Esophagus muscularis mucosa (tissue), 4 donors: ENCODE data around the gene CTDSP2. TPM values are rescaled to one million over a fixed set of nuclear protein-coding genes. Genes with fewer than 3 reads are reported as not detected.

Experiments used
- DNase-seq: peaks from one replicate; pipeline ENCODE4 v3.0.0-alpha.2; 2017; ENCODE audit errors: extremely low spot score
- H3K27ac ChIP-seq, 4 donors: fragments of 200-600 bp; sonication (generic); replicated peaks in 1 of 4; 1 replicate in 3 of 4; 2 replicates in 1 of 4; pipeline ENCODE4 v1.5.1; 2016 to 2019; ENCODE audit warnings: mild to moderate bottlenecking in 1 of 4
- H3K27me3 ChIP-seq, 4 donors: fragments of 200-600 bp; sonication (generic); one replicate each; pipeline versions ENCODE4 v1.5.1 to v1.6.0; 2016 to 2019
- H3K36me3 ChIP-seq, 4 donors: fragments of 200-600 bp; sonication (generic); one replicate each; pipeline ENCODE4 v1.5.1; 2016 to 2019
- H3K4me1 ChIP-seq, 4 donors: fragments of 200-600 bp; sonication (generic); one replicate each; pipeline ENCODE4 v1.5.1; 2016 to 2019
- H3K4me3 ChIP-seq, 4 donors: fragments of 200-600 bp; sonication (generic); 1 replicate in 2 of 4; 2 replicates in 2 of 4; pipeline ENCODE4 v1.5.1; 2016 to 2019; ENCODE audit warnings: mild to moderate bottlenecking in 4 of 4, moderate library complexity in 1 of 4
- H3K9me3 ChIP-seq, 4 donors: fragments of 200-600 bp; sonication (generic); 1 replicate in 3 of 4; 2 replicates in 1 of 4; pipeline ENCODE4 v1.5.1; 2016 to 2019
- CTCF ChIP-seq, 3 experiments: fragments of 200-600 bp in 2 of 3; fragments of 450-650 bp in 1 of 3; sonication (generic) in 2 of 3; IDR thresholded peaks; one replicate each; pipeline ENCODE4 v1.5.1; 2017 to 2019; ENCODE audit warnings: antibody characterized with exemption in 3 of 3, mild to moderate bottlenecking in 2 of 3, moderate library complexity in 1 of 3
- EP300 ChIP-seq: sonication (generic); formaldehyde crosslinking; IDR thresholded peaks from one replicate; pipeline ENCODE4 v1.6.1; 2017; ENCODE audit warnings: antibody characterized with exemption
- POLR2A ChIP-seq: fragments of 450-650 bp; IDR thresholded peaks from one replicate; pipeline ENCODE4 v1.6.1; 2017; ENCODE audit warnings: antibody characterized with exemption, moderate library complexity, mild to moderate bottlenecking, low read depth
- POLR2AphosphoS5 ChIP-seq, 2 donors: sonication (generic); formaldehyde crosslinking; IDR thresholded peaks; one replicate each; pipeline ENCODE4 v1.6.1; 2017; ENCODE audit warnings: antibody characterized with exemption in 2 of 2
- WGBS: methylation state at CpG from one replicate; pipeline ENCODE4 v1.1.5; 2018; 5-methylcytosine and 5-hydroxymethylcytosine counted together
- intact Hi-C: fragments of 100-400 bp; cut with DNase I; formaldehyde crosslinking; loops from one replicate; pipeline ENCODE4 v1.15.1; 2023
- total RNA-seq, 4 donors: library from RNA; depleted of rRNA; stranded (reverse); fragments of >200 nt; gene quantifications; one replicate each; pipeline versions ENCODE4 v1.1.0 to v1.2.1, GENCODE V29; 2016

Gene CTDSP2
- total RNA-seq, 4 donors from 2014 or later = 127 to 249 (median 196) TPM

DNA sequence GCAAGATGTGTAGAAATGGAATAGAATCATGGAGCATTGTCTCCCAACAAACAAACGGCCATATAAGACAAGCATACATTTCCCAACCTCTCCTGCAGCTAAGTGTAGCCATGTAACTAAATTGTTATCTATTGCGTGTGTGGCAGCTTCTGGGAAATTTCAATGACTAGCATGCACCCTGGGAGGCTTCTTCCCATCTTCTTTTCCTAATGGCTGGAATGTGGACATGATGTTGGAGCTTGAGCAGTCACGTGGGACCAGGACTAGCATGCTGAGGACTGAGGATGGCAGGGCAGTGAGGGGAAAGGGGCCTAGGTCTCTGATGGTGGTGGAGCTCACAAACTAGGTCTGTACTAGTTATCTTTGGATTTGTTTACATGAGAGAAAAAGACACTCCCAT is 21.7 kb upstream of the CTDSP2 start:
- intact Hi-C loops = no loop called here
- no peak for DNase-seq
- H3K9me3 ChIP-seq = no peaks in the 10 kb centered on the region
- peak overlapping the region; percentile 94 to 97 (median 96) for H3K27ac ChIP-seq
- H3K36me3 ChIP-seq = no peaks in the 10 kb centered on the region
- TF ChIP-seq CTCF (IDR thresholded peaks at IDR 0.05) = no peak
- TF ChIP-seq EP300 = peak; percentile 19
- TF ChIP-seq POLR2AphosphoS5 (IDR thresholded peaks at IDR 0.05) = peak in 1 of 2 donors; percentile 50
- whole genome bisulfite sequencing = 59% methylated on average over 3 of the region's 3 CpGs
- no peak overlapping the region for H3K4me3 ChIP-seq
- no peaks in the 10 kb centered on the region for H3K27me3 ChIP-seq
- H3K4me1 ChIP-seq = peaks cover 33 to 67% (median 51%) of the 10 kb centered on the region in 4 donors

DNA sequence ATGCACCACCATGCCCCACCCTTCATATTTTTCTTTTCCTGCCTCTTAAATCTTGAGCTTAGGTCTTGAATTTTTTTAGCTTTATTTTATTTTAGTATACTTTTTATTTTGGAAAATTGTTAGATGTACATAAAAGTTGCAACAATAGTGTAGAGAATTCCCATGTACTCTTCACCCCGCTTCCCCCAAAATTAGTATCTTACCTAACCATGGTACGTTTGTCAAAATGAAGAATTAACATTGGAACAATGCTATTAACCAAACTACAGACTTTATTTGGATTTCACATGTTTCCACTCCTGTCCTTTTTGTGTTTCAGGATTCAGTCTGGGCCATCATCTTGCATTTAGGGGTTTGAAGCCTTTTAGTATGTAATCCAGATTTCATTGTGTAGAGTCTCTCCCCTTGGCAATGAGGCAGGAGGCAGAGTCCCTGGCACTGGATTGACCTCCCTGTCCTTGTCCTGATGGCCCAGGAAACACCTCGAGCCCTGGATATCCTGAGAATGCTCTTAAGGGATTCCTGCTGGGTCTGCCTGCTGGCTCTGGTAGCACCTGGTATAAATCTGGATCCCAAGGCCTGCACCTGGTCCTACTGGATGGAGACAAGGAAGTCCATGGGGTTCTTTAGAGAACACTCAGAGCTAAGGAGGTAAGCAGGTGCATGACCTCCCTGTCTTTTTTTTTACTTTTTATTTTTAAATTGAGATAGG is 19.9 kb upstream of the CTDSP2 start:
- TF ChIP-seq EP300 = no peak
- no peak for TF ChIP-seq CTCF (IDR thresholded peaks at IDR 0.05)
- Histone ChIP-seq H3K36me3 (no peaks in the 10 kb centered on the region), H3K4me3 (no peak overlapping the region), H3K4me1 (peaks cover 33 to 70% (median 51%) of the 10 kb centered on the region in 4 donors), H3K9me3 (no peaks in the 10 kb centered on the region), H3K27ac (peak overlapping the region; percentile 94 to 97 (median 96)), H3K27me3 (no peaks in the 10 kb centered on the region)
- intact Hi-C loops = no loop called here
- no peak for DNase-seq
- WGBS = 72% methylated on average over 3 of the region's 3 CpGs

DNA sequence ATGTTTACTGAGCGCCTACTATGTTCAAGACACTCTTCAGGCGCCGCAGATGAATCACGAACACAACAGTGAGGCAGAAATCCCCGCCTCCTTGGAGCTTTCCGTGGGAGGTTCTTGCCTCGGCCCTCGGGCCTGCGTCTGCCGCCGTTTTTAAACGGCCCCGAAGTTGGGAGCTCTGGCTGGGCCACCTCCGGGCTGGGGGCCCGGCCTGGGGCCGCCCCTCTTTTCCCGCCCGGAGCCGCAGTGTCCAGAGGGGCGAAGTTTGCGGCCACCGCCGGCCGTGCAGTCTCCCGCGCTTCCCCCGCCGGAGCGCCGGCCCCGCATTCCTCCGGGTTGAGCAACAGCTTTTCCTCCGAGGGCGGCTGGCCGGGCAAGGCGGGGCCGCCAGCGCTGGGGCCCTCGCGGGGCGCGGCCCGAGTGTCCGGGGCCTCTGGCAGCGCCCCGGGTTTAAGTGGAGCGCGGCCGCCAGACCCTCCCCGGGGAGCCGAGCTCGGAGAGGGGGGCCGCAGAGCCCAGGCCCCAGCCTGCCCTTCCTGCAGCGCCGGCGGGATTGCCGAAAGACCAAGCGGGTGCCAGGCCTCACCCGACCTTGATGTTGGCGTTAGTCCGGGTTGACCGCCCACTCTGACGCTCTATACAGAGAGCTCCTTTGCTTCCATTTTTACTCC is 18.7 kb upstream of the CTDSP2 start:
- Histone ChIP-seq H3K27me3 (no peaks in the 10 kb centered on the region), H3K9me3 (no peaks in the 10 kb centered on the region), H3K4me1 (peaks cover 33 to 68% (median 50%) of the 10 kb centered on the region in 4 donors), H3K36me3 (no peaks in the 10 kb centered on the region), H3K27ac (peak overlapping the region; percentile 94 to 97 (median 96)), H3K4me3 (peak overlapping the region; percentile 59 to 73 (median 62))
- 0% methylated on average over 45 of the region's 63 CpGs for WGBS
- TF ChIP-seq POLR2A (peak; percentile 57), POLR2AphosphoS5 (IDR thresholded peaks at IDR 0.05) (peak; percentile 62 to 86), CTCF (IDR thresholded peaks at IDR 0.05) (peak in 1 of 3 experiments; percentile 13), EP300 (no peak)
- intact Hi-C loops = no loop called here
- no peak for DNase-seq

GRCh38 chr12:57864442-57865083 is 18.0 kb upstream of the CTDSP2 start:
- no peak for DNase-seq

More at GRCh38 chr12:57864442-57865083, 18.0 kb upstream of the CTDSP2 start:
- Histone ChIP-seq H3K4me1 (peaks cover 30 to 62% (median 43%) of the 10 kb centered on the region in 4 donors), H3K27ac (peak overlapping the region; percentile 94 to 97 (median 96)), H3K36me3 (no peaks in the 10 kb centered on the region), H3K27me3 (no peaks in the 10 kb centered on the region), H3K4me3 (peak overlapping the region; percentile 59 to 73 (median 62)), H3K9me3 (no peaks in the 10 kb centered on the region)
- intact Hi-C loops = no loop called here
- peak in 1 of 3 experiments; percentile 21 for TF ChIP-seq CTCF (IDR thresholded peaks at IDR 0.05)
- TF ChIP-seq EP300 = no peak
- 22% methylated on average over 8 of the region's 8 CpGs for WGBS
